Myocyte (in vitro differentiated cells): ENCODE results near the gene ATG10. TPM values are rescaled to one million over a fixed set of nuclear protein-coding genes. Genes with fewer than 3 reads are reported as not detected.
A peak's percentile ranks its signal among the peaks of the same experiment; 100 is the strongest.
"Not testable (repeated sequence)": the region's sequence is repeated elsewhere in the genome, so short reads cannot be mapped to it uniquely, and the experiment has no call there.

Experiments
- DNase-seq: peaks from one replicate; pipeline ENCODE4 v3.0.0-alpha.2; 2012; ENCODE audit warnings: low read depth
- polyA plus RNA-seq: library from polyadenylated mRNA; unstranded; fragments of >200 nt; gene quantifications from one replicate; pipeline ENCODE4 v1.2.1, GENCODE V29; 2012; ENCODE audit warnings: missing spikeins
- total RNA-seq: library from RNA; depleted of rRNA; stranded (reverse); fragments of >200 nt; gene quantifications from 2 replicates; pipeline ENCODE4 v1.2.3, GENCODE V29; 2014

ATG10 gene
- total RNA-seq: 8.2 and 10.7 TPM in 2 replicates
- polyA plus RNA-seq: 9.0 TPM

DNA sequence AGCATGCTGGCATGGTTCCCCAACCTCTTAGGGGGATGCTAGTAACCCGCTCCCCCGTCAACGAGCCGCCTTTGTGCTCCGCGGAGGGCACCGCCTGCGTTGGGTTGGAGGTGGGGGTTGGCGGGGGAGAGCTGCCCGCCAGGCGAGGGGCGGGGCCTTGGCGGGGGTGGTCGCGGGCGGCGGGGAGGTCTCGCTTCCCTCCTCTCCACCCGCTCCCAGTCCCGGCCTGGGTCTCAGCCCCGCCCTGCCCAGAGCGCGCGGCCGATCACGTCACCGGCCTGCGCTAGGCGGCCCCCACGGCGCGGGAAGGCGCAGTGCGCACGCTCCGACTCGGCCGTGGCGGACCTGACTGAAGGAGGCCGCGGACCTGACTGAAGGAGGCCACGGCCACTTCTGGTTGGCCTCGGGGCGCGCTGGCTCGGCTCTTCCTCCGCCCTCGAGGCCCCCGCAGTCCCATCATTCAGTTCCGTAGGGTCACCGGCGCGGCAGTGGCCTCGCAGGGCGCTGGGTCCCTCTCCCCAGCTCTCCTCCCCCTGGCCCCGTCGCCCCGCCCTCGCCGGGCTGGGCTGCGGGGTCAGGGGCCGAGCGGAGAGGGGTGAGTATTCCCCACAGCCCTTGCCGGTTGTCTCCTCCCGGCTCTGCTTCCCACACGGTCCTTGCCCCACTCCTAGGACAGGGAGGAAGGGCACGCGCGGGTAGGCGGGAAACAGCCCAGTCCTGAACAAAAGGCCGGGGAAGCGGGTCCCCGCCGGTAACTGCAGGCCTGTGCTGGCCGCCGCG, at the start of gene ATG10:
Gene ATG10, plus strand, starts transcription at position 312 of the 780 bp plus-strand sequence. CDS start 15,548 bp downstream, outside the sequence.
- DNase-seq: peak; percentile 94

DNA sequence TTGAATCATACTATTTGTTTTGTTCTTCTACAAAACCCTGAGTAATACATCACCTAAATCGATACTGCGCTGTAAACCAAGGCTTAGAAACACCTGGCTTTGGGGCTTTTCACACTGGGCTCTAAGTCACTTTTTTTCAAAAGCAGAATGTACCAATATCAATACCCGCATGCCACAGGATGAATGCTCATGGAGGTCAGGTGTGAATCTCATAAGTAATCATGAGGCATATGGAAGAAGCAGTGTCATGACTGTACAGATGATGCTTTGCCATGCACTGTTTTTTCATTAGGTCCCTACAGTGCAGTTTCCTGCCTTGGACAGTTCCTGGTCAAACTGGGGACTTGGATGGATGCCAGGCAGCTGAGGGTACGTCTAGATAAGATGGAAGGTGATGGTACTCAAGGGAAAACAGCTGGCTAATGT, 49.0 kb upstream of the ATG10 start:
- no peak for DNase-seq

DNA sequence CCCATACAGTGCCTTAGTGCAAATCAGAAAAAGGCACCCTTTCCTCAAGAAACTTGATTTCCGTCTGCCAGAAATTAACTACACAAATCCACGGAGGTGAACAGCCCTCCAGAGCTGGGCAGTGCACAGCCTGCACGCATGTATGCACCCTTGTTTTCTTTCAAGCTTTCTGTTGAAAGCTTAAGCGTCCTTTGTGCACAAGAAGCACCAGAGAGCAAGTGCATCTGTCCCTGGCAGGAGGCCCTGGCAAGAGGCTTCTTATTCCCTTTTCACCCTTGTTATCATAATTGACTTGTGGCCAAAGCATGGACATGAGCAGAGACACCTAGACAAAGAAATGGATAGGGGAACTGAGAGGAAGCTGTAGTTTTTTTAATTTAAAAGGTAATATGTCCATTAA, 47.4 kb upstream of the ATG10 start:
- DNase-seq: peak; percentile 17

DNA sequence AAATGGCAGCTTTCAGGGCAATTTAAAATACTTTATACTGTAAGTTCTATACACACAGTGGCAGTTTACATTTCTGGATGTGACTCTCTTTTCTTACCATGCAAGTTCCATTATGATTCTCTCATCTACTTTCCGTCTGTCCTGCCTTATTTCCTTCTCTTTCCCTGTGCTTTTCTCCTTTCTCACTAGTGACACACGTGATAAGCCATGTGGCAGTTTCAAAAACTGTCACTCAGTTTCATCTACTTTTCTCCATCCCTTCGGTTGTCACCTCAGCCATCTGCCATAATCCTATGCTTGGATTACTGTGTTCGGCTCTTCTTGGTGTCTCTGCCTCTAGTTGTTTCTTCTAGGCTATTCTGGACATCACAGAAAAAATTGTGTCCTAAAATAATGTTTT, 46.8 kb upstream of the ATG10 start:
- DNase-seq: no peak

- no peak for DNase-seq
Observed at GRCh38 chr5:81925981-81926380, 45.8 kb upstream of the ATG10 start.

DNA sequence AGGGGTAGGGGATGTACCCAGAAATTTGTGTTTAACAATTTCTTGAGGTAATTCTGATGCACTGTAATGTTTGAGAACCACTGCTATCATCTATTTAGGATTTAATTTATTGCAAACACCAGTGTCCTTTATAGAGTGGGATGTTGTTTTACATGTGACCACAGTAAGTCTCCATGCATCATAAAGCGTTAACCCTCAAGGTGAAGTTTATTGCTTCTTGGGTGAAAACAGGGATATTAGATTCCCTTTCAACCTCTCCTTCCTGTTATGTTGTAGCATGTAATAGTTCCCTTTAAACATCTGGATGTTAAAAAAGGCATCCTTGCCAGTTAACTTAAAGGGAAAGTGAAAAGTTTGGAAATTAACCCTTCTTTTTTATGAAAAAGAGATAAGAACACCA, 35.8 kb upstream of the ATG10 start:
- DNase-seq: no peak

GRCh38 chr5:81936750-81937149, 35.1 kb upstream of the ATG10 start:
- no peak for DNase-seq

DNA sequence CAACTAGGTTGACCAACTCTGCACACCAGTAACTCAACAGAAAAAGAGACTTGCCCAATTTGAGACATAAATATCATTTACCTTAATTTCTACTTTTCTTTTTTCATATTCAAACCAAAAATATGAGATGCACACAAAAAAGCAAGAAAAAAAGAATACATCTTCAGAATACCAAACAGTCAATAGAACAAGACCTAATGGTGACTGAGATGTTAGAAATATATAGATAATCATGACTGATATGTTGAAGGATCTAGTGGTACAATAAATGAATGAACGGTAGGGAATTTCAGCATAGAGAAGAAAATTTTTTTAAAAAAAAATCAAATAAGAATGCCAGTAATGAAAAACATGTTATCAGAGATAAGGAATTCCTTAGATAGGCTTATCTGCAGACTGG, 29.1 kb upstream of the ATG10 start:
- no peak for DNase-seq

DNA sequence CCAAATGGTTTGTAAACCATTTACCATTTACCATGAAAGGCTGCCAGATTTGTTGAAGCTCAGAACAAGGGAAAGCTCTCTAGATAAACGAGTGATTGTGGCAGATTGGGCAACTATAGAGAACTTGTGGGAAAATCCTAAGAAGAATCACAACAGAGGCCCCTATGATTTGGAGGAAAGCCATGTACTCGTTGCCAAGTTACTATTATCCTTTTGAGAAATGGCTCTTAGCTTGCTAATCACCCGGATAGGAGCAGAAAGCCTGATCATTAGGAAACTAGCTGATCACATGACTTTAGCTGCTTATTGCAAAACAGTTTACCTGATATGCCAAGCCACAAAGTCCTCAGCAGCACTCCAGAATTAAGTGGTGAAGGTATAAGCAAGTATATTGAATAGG, 23.5 kb upstream of the ATG10 start:
- DNase-seq: no peak

GRCh38 chr5:81949462-81949861, 22.4 kb upstream of the ATG10 start:
- no peak for DNase-seq

DNA sequence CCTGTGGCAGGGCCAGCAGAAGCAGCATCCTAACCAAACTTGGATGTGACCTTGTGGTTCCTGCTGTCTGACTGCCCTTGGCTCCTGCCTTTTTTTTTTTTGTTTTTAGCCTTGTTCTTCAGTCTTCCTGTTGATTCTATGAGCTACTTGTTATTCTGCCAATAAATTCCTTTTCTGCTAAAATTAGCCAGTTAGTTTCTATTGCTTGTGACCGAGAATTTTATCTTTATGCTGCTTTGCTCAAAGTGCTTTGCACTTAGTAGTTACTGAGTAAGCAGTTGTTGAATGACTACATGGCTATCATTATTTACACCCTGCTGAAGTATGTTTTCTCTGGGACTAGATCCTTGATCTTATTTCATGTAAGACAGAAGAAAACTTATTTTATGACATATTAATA, 20.8 kb upstream of the ATG10 start:
- no peak for DNase-seq

GRCh38 chr5:81954796-81955195, 17.0 kb upstream of the ATG10 start:
- DNase-seq: not testable (repeated sequence)

DNA sequence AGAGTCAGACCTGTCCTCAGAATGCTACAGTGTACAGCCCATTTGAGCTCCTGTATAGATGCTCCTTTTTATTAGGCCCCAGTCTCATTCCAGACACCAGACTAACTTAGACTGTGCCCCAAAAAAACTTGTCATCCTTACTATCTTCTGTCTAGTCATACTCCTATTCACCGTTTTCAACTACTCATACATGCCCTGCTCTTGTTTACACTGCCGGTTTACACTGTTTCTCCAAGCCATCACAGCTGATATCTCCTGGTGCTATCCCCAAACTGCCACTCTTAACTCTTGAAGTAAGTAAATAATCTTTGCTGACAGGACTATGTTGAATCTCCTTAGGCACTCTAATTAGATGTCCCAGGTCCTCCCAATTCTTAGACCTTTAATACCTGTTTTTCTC, 13.7 kb upstream of the ATG10 start:
- DNase-seq: not testable (repeated sequence)

- DNase-seq: no peak
Observed at GRCh38 chr5:81961651-81962440, 10.0 kb upstream of the ATG10 start.

DNA sequence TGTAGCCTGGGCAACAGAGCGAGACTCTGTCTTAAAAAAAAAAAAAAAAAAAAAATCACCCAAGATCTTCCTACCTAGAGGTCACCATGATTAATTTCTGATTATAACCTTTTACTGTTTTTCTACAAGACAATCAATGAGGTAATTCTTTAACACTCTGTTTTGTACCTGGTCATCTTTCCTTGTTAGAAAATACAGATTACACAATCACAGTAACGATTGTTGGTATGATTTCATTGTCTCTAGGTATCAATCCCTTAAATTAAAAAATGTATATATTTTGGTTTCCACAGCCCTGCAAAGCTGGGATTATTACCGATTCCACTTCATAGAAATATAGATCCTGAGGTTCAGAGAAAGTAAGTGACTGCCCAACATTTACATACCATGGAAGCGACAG, 8.3 kb upstream of the ATG10 start:
- DNase-seq: no peak

GRCh38 chr5:81965524-81965923, 6.3 kb upstream of the ATG10 start:
- no peak for DNase-seq

DNA sequence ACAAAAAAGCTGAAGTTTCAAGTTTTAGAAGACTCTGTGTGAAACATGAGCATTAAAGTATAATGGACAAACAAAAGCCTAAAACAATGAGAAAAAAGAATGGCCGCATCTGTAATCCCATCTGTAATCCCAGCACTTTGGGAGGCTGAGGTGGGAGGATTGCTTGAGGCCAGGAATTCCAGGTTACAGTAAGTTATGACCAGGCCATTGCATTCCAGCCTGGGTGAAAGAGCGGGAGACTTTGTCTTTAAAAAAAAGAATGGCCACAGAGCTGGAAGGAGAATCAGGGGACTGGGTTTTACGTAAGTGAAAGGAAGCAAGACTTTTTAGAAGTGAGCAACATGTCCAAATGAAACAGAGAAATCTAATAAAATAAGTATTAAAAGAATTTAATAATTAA, 2.6 kb upstream of the ATG10 start:
- DNase-seq: no peak

DNA sequence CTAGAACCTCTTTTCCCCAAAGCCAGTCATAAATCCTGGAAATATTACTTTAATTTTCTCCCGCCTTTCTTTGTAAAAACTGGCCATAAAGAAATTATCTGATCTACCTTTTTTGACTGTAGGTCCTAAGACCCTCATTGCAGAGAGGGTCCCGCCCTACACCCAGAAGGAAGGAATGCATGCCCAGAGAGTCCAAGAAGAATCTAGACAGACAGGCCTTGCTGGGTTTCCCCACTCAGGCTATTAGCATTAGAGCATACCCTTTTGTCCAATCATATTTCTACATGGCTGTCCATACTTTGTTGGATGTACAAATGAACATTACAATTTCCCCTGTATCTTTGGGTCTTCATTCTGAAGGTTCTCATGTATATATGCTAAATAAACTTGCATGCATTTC, 1.9 kb upstream of the ATG10 start:
- no peak for DNase-seq

GRCh38 chr5:81971111-81971711, 612 bp upstream of the ATG10 start:
- no peak for DNase-seq

DNA sequence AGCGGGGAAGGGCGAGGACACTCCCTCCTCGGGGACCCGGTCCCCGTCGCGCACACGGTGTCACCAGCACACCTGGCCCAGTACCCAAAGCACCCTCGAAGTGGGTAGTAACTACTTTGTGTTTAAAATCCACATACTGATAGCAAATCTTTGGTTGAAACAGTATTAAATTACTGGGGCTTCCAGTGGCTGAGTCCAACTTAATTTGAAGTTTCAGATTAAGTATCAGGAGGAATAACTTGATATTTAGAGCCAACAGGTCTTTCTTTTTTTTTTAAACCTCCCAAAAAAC, 615 bp downstream of the ATG10 start:
- no peak for DNase-seq

DNA sequence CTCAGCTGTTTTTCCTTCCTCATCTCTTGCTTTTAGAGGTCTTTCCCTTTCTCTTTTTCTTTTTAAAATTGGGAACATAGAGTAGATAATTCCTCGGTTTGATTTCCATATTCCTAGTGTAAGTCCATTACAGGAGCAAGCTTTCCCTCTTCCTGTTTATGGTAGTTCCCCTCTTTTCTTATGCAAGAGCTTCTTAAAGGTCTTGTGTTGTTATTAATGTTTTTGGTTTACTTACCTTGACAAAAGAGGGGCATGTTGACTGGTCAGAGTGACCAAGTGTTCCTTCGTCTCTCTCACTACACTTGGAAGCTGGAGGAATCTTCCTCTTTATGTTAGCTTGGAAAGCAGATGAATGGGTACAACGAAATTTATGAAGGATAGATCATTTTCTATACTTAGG, 8.3 kb downstream of the ATG10 start:
- DNase-seq: no peak

GRCh38 chr5:81980598-81981260, 8.9 kb downstream of the ATG10 start:
- DNase-seq: no peak
